Measurements from ENCODE around the gene DKK3. TPM values are rescaled to one million over a fixed set of nuclear protein-coding genes. Genes with fewer than 3 reads are reported as not detected.

The DKK3 gene
- total RNA-seq, 4 donors from 2014 or later: 4.1 to 31.7 (median 7.2) TPM

DNA sequence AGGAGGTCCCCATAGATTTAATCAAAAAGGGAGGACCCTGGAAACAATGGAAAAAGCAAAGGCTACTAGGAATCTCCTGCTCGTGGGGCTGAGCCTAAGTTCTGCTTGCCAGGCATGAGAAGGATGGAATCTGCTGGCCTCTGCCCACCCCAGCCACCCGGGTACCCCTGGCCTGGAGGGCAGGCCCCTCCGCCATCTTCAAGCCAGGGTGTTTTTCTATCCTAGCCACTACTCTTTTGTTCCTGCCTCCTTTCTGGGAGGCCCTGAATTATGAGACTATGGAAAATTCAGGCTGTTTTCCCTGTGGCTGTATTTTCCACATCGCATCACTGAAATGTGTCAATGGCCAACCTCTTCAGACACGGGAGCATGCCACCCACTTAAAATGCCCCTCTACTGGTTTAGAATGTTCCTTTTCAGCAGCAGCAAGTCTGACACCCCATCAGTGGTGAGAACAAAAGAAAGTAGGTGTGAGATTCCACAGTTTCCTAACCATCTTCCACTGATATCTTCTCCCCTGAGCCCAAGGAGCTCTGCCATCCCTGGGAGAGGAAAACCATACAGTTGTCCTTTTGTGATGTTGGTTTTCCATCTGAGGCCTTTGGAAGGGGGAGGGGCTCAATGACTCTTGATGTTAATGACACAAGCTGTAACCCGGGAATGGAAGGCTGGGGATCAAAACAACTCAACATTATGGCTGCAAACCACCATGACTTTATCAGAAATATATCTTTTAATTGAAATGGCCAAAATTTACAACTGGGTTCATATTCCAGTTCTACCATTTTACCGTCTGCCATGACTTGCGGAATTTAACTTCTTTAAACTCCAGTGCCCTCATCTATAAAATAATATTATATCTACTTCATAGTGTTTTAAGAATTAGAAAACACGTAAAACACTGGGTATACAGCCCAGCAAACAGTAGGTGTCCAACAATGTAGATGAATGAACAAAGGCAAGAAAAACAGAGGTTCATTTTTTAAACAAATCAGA is 22.2 kb downstream of the DKK3 start:
- no peaks in the 10 kb centered on the region for H3K9me3 ChIP-seq
- no peak overlapping the region for H3K27ac ChIP-seq
- H3K27me3 ChIP-seq: no peaks in the 10 kb centered on the region
- no peak for TF ChIP-seq POLR2A (IDR thresholded peaks at IDR 0.05)
- TF ChIP-seq, protein P1, sequence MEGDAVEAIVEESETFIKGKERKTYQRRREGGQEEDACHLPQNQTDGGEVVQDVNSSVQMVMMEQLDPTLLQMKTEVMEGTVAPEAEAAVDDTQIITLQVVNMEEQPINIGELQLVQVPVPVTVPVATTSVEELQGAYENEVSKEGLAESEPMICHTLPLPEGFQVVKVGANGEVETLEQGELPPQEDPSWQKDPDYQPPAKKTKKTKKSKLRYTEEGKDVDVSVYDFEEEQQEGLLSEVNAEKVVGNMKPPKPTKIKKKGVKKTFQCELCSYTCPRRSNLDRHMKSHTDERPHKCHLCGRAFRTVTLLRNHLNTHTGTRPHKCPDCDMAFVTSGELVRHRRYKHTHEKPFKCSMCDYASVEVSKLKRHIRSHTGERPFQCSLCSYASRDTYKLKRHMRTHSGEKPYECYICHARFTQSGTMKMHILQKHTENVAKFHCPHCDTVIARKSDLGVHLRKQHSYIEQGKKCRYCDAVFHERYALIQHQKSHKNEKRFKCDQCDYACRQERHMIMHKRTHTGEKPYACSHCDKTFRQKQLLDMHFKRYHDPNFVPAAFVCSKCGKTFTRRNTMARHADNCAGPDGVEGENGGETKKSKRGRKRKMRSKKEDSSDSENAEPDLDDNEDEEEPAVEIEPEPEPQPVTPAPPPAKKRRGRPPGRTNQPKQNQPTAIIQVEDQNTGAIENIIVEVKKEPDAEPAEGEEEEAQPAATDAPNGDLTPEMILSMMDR (IDR thresholded peaks at IDR 0.05 in 4 of 5, conservative IDR thresholded peaks at IDR 0.05 in 1 of 5): no peak
- H3K4me1 ChIP-seq: no peaks in the 10 kb centered on the region
- no peak for ATAC-seq
- intact Hi-C loops (cut with DNase I; ENCODE audit: low total_unique reads): no loop called here
- H3K4me3 ChIP-seq: no peak overlapping the region
- no peaks in the 10 kb centered on the region for H3K36me3 ChIP-seq
- DNase-seq: no peak
- in situ Hi-C loops (cut with MboI; ENCODE audit: low sequenced_read_pairs in 4 of 4): no loop called here

- no peaks in the 10 kb centered on the region for H3K4me1 ChIP-seq
- ATAC-seq: peak in 1 of 2 donors; percentile 24
- DNase-seq: no peak
- H3K27me3 ChIP-seq: no peaks in the 10 kb centered on the region
- in situ Hi-C loops (cut with MboI; ENCODE audit: low sequenced_read_pairs in 4 of 4): no loop called here
- no peak overlapping the region for H3K27ac ChIP-seq
- no peaks in the 10 kb centered on the region for H3K9me3 ChIP-seq
- H3K4me3 ChIP-seq: no peak overlapping the region
- H3K36me3 ChIP-seq: no peaks in the 10 kb centered on the region
- intact Hi-C loops (cut with DNase I; ENCODE audit: low total_unique reads): no loop called here
- TF ChIP-seq POLR2A (IDR thresholded peaks at IDR 0.05): no peak
- TF ChIP-seq, protein P1 (IDR thresholded peaks at IDR 0.05 in 4 of 5, conservative IDR thresholded peaks at IDR 0.05 in 1 of 5): no peak
Observed at GRCh38 chr11:11985016-11985715, 23.3 kb downstream of the DKK3 start.

- in situ Hi-C loops (cut with MboI; ENCODE audit: low sequenced_read_pairs in 4 of 4) (no loop called here), intact Hi-C loops (cut with DNase I; ENCODE audit: low total_unique reads) (no loop called here)
- Histone ChIP-seq H3K4me1 (peaks cover 0 to 5% of the 10 kb centered on the region in 2 donors), H3K9me3 (no peaks in the 10 kb centered on the region), H3K27ac (no peak overlapping the region), H3K36me3 (no peaks in the 10 kb centered on the region), H3K27me3 (no peaks in the 10 kb centered on the region), H3K4me3 (no peak overlapping the region)
- ATAC-seq (no peak), DNase-seq (no peak)
- TF ChIP-seq, protein P1 (IDR thresholded peaks at IDR 0.05 in 4 of 5, conservative IDR thresholded peaks at IDR 0.05 in 1 of 5): no peak
- no peak for TF ChIP-seq POLR2A (IDR thresholded peaks at IDR 0.05)
Observed at GRCh38 chr11:11984563-11984962, 23.9 kb downstream of the DKK3 start.

DNA sequence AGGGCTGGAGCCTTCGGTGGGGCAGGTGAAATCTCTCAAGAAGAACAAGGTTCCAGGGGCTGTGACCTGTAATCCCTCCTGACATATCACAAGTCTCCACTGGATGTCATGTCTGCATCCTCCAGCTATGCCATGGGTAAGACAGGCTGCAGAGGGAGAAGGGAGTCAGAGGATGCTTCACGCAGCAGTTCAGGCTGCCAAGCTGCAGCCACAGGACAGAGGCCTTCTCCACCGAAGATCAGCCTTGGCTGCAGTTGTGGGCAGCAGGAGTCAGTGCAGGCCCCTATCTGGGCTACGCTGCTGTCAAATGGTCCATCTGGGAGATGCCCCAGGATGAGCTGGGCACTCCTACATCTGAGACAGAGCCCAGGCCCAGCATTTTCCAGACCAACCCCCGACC is 25.0 kb downstream of the DKK3 start:
- Histone ChIP-seq H3K36me3 (no peaks in the 10 kb centered on the region), H3K4me3 (no peak overlapping the region), H3K9me3 (no peaks in the 10 kb centered on the region), H3K27ac (no peak overlapping the region), H3K27me3 (no peaks in the 10 kb centered on the region), H3K4me1 (peaks cover 8 to 16% of the 10 kb centered on the region in 2 donors)
- in situ Hi-C loops (cut with MboI; ENCODE audit: low sequenced_read_pairs in 4 of 4): no loop called here
- ATAC-seq (no peak), DNase-seq (no peak)
- intact Hi-C loops (cut with DNase I; ENCODE audit: low total_unique reads): no loop called here
- TF ChIP-seq POLR2A (IDR thresholded peaks at IDR 0.05): no peak
- TF ChIP-seq, protein P1 (IDR thresholded peaks at IDR 0.05 in 4 of 5, conservative IDR thresholded peaks at IDR 0.05 in 1 of 5): no peak
